ENCODE results near the gene KIF3B. TPM values are rescaled to one million over a fixed set of nuclear protein-coding genes. Genes with fewer than 3 reads are reported as not detected.
"Not testable (repeated sequence)": the region's sequence is repeated elsewhere in the genome, so short reads cannot be mapped to it uniquely, and the experiment has no call there.

KIF3B gene
- polyA plus RNA-seq, 1 donor (not counting 4 experiments of a cell fraction or from before 2014, with no cell fraction given): 20.3 TPM

DNA sequence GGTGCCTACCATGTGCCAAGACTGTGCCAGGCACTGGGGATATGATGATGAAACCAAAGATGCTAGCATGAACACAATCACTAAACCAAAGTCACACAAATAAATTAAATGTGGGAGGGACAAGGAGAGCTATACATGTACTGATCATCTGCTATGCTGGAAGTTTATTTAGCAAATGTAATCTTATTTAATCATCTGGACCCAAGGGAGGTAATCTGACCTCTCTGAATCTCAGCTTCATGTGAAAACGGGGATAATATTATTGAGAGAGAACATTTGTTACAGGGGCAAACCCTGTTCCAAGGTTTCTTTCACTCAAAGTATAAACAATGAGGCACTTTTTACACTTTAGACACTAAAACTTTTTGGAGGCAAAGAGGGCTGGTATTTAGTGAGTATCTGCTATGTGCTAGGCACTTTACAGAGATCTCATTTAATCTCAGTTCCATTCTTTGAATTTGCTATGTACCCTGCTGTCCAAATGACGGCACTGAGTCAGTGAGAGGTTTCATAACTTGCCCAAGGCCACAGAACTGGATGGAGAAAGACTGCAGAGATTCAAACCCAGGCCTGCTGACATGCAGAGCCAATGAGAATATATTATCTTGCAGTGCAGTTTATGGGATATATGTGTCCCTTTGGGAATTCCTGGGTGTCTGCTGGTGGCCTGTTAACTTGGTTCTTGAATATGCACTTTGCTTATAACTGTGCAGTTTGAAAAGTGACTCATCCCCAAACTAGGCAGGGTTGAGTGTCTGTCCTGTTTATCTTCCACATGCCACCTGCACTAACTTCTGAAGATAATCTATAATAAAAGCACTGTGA, 77.4 kb downstream of the KIF3B start:
- DNase-seq (ENCODE audit: low read depth, low spot score) (no peak), FAIRE-seq (no peak)
- Histone ChIP-seq H3K4me1 (ENCODE audit: control insufficient read depth, extremely low read depth, insufficient read depth, low read length) (peaks cover 29% of the 10 kb centered on the region), H3K9ac (ENCODE audit: control insufficient read depth, extremely low read depth, insufficient read depth, low read length) (no peak overlapping the region), H3K27ac (ENCODE audit: control insufficient read depth, insufficient read depth, low read length) (no peak overlapping the region), H3K9me3 (ENCODE audit: control insufficient read depth, low read depth, low read length) (no peaks in the 10 kb centered on the region), H2AFZ (ENCODE audit: control insufficient read depth, low read length) (no peak overlapping the region), H3K4me3 (ENCODE audit: control insufficient read depth in 2 of 3, extremely low read depth in 1 of 3, insufficient read depth in 2 of 3, low read depth in 1 of 3, low read length in 3 of 3) (no peak overlapping the region), H3K4me2 (ENCODE audit: control insufficient read depth, extremely low read depth, insufficient read depth, low read depth, low read length) (no peak overlapping the region), H4K20me1 (ENCODE audit: control insufficient read depth, extremely low read depth, insufficient read depth, low read length) (peaks cover 4% of the 10 kb centered on the region), H3K9me1 (ENCODE audit: control insufficient read depth, extremely low read depth, insufficient read depth, low read length) (no peaks in the 10 kb centered on the region), H3K27me3 (ENCODE audit: control insufficient read depth, extremely low read depth, insufficient read depth, low read length) (no peaks in the 10 kb centered on the region), H3K36me3 (ENCODE audit: control insufficient read depth in 2 of 2, extremely low read depth in 1 of 2, insufficient read depth in 2 of 2, low read length in 2 of 2) (no peaks in the 10 kb centered on the region), H3K79me2 (ENCODE audit: control insufficient read depth, insufficient read depth, low read length) (peaks cover 9% of the 10 kb centered on the region)
- TF ChIP-seq, protein P1, sequence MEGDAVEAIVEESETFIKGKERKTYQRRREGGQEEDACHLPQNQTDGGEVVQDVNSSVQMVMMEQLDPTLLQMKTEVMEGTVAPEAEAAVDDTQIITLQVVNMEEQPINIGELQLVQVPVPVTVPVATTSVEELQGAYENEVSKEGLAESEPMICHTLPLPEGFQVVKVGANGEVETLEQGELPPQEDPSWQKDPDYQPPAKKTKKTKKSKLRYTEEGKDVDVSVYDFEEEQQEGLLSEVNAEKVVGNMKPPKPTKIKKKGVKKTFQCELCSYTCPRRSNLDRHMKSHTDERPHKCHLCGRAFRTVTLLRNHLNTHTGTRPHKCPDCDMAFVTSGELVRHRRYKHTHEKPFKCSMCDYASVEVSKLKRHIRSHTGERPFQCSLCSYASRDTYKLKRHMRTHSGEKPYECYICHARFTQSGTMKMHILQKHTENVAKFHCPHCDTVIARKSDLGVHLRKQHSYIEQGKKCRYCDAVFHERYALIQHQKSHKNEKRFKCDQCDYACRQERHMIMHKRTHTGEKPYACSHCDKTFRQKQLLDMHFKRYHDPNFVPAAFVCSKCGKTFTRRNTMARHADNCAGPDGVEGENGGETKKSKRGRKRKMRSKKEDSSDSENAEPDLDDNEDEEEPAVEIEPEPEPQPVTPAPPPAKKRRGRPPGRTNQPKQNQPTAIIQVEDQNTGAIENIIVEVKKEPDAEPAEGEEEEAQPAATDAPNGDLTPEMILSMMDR (optimal IDR thresholded peaks at IDR 0.05 in 1 of 3, IDR thresholded peaks at IDR 0.05 in 1 of 3, conservative IDR thresholded peaks at IDR 0.05 in 1 of 3; ENCODE audit: extremely low read depth in 1 of 3, insufficient read depth in 2 of 3, low read length in 3 of 3): no peak
- TF ChIP-seq EZH2 (IDR thresholded peaks at IDR 0.05; ENCODE audit: low read length): no peak
- dilution Hi-C loops (cut with MboI; ENCODE audit: extremely low pct_ligation_motif_present, low sequenced_read_pairs): no loop called here

DNA sequence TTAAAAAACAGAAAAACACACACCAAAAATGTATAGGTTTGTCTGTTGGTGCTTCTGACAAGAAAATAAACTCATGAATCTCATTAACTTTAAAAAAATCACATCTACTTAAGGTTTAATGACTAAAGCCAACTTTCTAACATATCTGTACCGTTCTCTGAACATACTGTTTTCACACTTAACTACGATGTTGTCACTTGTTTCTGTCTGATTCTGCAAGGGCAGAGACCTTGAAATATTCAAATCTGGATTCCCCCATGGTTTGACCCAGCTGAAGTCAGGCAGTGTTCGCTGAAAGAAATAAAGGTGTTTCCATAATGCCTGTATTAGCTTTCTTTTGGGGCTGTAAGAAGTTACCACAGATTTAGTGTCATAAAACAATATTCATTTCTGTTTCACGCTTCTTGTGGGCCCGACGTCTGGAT, 78.0 kb downstream of the KIF3B start:
- Histone ChIP-seq H3K9me1 (ENCODE audit: control insufficient read depth, extremely low read depth, insufficient read depth, low read length) (no peaks in the 10 kb centered on the region), H3K79me2 (ENCODE audit: control insufficient read depth, insufficient read depth, low read length) (peaks cover 16% of the 10 kb centered on the region), H3K9me3 (ENCODE audit: control insufficient read depth, low read depth, low read length) (no peaks in the 10 kb centered on the region), H3K36me3 (ENCODE audit: control insufficient read depth in 2 of 2, extremely low read depth in 1 of 2, insufficient read depth in 2 of 2, low read length in 2 of 2) (no peaks in the 10 kb centered on the region), H3K4me1 (ENCODE audit: control insufficient read depth, extremely low read depth, insufficient read depth, low read length) (peaks cover 33% of the 10 kb centered on the region), H3K4me2 (ENCODE audit: control insufficient read depth, extremely low read depth, insufficient read depth, low read depth, low read length) (no peak overlapping the region), H3K27ac (ENCODE audit: control insufficient read depth, insufficient read depth, low read length) (no peak overlapping the region), H3K27me3 (ENCODE audit: control insufficient read depth, extremely low read depth, insufficient read depth, low read length) (no peaks in the 10 kb centered on the region), H3K9ac (ENCODE audit: control insufficient read depth, extremely low read depth, insufficient read depth, low read length) (no peak overlapping the region), H3K4me3 (ENCODE audit: control insufficient read depth in 2 of 3, extremely low read depth in 1 of 3, insufficient read depth in 2 of 3, low read depth in 1 of 3, low read length in 3 of 3) (no peak overlapping the region), H4K20me1 (ENCODE audit: control insufficient read depth, extremely low read depth, insufficient read depth, low read length) (peaks cover 4% of the 10 kb centered on the region), H2AFZ (ENCODE audit: control insufficient read depth, low read length) (no peak overlapping the region)
- dilution Hi-C loops (cut with MboI; ENCODE audit: extremely low pct_ligation_motif_present, low sequenced_read_pairs): no loop called here
- FAIRE-seq: no peak
- no peak for TF ChIP-seq EZH2 (IDR thresholded peaks at IDR 0.05; ENCODE audit: low read length)
- TF ChIP-seq, protein P1 (optimal IDR thresholded peaks at IDR 0.05 in 1 of 3, IDR thresholded peaks at IDR 0.05 in 1 of 3, conservative IDR thresholded peaks at IDR 0.05 in 1 of 3; ENCODE audit: extremely low read depth in 1 of 3, insufficient read depth in 2 of 3, low read length in 3 of 3): no peak
- DNase-seq (ENCODE audit: low read depth, low spot score): no peak

DNA sequence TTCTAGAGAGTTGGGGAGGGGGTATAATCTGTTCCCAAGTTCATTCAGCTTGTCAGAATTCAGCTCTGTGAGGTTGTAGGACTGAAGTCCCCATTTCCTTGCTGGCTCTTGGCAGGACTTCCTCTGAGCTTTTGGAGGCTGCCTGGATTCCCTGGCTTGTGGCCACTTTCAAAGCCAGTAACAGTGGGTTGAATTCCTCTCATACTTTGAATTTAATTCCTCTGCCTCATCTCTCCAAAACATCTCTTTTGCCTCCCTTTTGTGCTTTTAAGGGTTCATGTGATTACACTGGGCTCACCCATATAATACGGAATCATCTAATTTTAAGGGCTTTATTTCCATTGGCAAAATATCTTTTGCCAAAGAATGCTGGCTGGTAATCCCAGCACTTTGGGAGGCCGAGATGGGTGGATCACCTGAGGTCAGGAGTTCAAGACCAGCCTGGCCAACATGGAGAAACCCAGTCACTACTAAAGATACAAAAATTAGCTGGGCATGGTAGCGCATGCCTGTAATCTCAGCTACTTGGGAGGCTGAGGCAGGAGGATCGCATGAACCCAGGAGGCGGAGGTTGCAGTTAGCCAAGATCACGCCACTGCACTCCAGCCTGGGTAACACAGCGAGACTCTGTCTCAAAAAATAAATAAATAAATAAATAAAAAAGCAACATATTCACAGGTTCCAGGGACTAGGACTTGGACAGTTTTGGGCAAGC, 78.6 kb downstream of the KIF3B start:
- H3K27ac ChIP-seq (ENCODE audit: control insufficient read depth, insufficient read depth, low read length); H2AFZ ChIP-seq (ENCODE audit: control insufficient read depth, low read length); H4K20me1 ChIP-seq (ENCODE audit: control insufficient read depth, extremely low read depth, insufficient read depth, low read length); H3K27me3 ChIP-seq (ENCODE audit: control insufficient read depth, extremely low read depth, insufficient read depth, low read length); H3K36me3 ChIP-seq (ENCODE audit: control insufficient read depth in 2 of 2, extremely low read depth in 1 of 2, insufficient read depth in 2 of 2, low read length in 2 of 2); DNase-seq (ENCODE audit: low read depth, low spot score); H3K4me2 ChIP-seq (ENCODE audit: control insufficient read depth, extremely low read depth, insufficient read depth, low read depth, low read length); H3K4me3 ChIP-seq (ENCODE audit: control insufficient read depth in 2 of 3, extremely low read depth in 1 of 3, insufficient read depth in 2 of 3, low read depth in 1 of 3, low read length in 3 of 3); H3K9me3 ChIP-seq (ENCODE audit: control insufficient read depth, low read depth, low read length); FAIRE-seq; dilution Hi-C loops (cut with MboI; ENCODE audit: extremely low pct_ligation_motif_present, low sequenced_read_pairs); H3K9me1 ChIP-seq (ENCODE audit: control insufficient read depth, extremely low read depth, insufficient read depth, low read length); H3K9ac ChIP-seq (ENCODE audit: control insufficient read depth, extremely low read depth, insufficient read depth, low read length): not testable (repeated sequence)
- Histone ChIP-seq H3K4me1 (ENCODE audit: control insufficient read depth, extremely low read depth, insufficient read depth, low read length) (peaks cover 34% of the 10 kb centered on the region), H3K79me2 (ENCODE audit: control insufficient read depth, insufficient read depth, low read length) (peaks cover 22% of the 10 kb centered on the region)

Measured in keratinocyte (primary cell).